H9 (cell line): Measurements from ENCODE around the gene PLA2G12B. TPM values are rescaled to one million over a fixed set of nuclear protein-coding genes. Genes with fewer than 3 reads are reported as not detected.

Experiments
- DNase-seq: peaks from one replicate; pipeline ENCODE4 v3.0.0-alpha.2; 2017
- H2AFZ ChIP-seq: one replicate; pipeline ENCODE4 v1.6.1; 2013; ENCODE audit warnings: mild to moderate bottlenecking, low read length, control low read depth, moderate library complexity
- H2AK5ac ChIP-seq: 2 replicates; pipeline ENCODE4 v1.6.1; 2013; ENCODE audit warnings: low read length, control low read depth, mixed read lengths; ENCODE audit not compliant: insufficient read length
- H2BK120ac ChIP-seq: one replicate; pipeline ENCODE4 v1.6.1; 2013; ENCODE audit warnings: low read depth, mild to moderate bottlenecking, low read length, control low read depth, inconsistent platforms; ENCODE audit not compliant: poor library complexity, severe bottlenecking
- H2BK12ac ChIP-seq: 2 replicates; pipeline ENCODE4 v1.6.1; 2013; ENCODE audit warnings: low read length, control low read depth, mixed read lengths, low read depth; ENCODE audit not compliant: insufficient read length
- H2BK15ac ChIP-seq: 2 replicates; pipeline ENCODE4 v1.6.1; 2013; ENCODE audit warnings: low read depth, low read length, control low read depth
- H2BK20ac ChIP-seq: one replicate; pipeline ENCODE4 v1.6.1; 2013; ENCODE audit warnings: low read depth, mild to moderate bottlenecking, low read length, control low read depth, inconsistent platforms; ENCODE audit not compliant: poor library complexity, severe bottlenecking
- H2BK5ac ChIP-seq: 2 replicates; pipeline ENCODE4 v1.6.1; 2013; ENCODE audit warnings: low read length, control low read depth, mixed read lengths; ENCODE audit not compliant: insufficient read length
- H3K14ac ChIP-seq: 2 replicates; pipeline ENCODE4 v1.6.1; 2013; ENCODE audit warnings: low read length, control low read depth; ENCODE audit not compliant: insufficient read depth
- H3K18ac ChIP-seq: 2 replicates; pipeline ENCODE4 v1.6.1; 2013; ENCODE audit warnings: low read depth, mild to moderate bottlenecking, mixed read lengths, low read length, control low read depth; ENCODE audit not compliant: insufficient read length
- H3K23ac ChIP-seq: 2 replicates; pipeline ENCODE4 v1.6.1; 2013; ENCODE audit warnings: low read length, control low read depth, mixed read lengths, low read depth; ENCODE audit not compliant: insufficient read length
- H3K23me2 ChIP-seq: 2 replicates; pipeline ENCODE4 v1.6.1; 2013; ENCODE audit warnings: low read depth, mild to moderate bottlenecking, mixed read lengths, low read length, control low read depth; ENCODE audit not compliant: insufficient read length, poor library complexity, severe bottlenecking
- H3K27ac ChIP-seq: 2 replicates; pipeline ENCODE4 v1.5.1; 2013; ENCODE audit warnings: low read length, control low read depth, mixed read lengths, low read depth; ENCODE audit not compliant: insufficient read length
- H3K27me3 ChIP-seq: 2 replicates; pipeline ENCODE4 v1.6.1; 2013; ENCODE audit warnings: low read length, control low read depth, inconsistent platforms; ENCODE audit not compliant: insufficient read depth
- H3K4ac ChIP-seq: 2 replicates; pipeline ENCODE4 v1.6.1; 2013; ENCODE audit warnings: low read depth, mild to moderate bottlenecking, control low read depth, inconsistent platforms, low read length, moderate library complexity
- H3K4me1 ChIP-seq: 2 replicates; pipeline ENCODE4 v1.6.1; 2013; ENCODE audit warnings: low read length, control low read depth, inconsistent platforms; ENCODE audit not compliant: insufficient read depth
- H3K4me2 ChIP-seq: 2 replicates; pipeline ENCODE4 v1.6.1; 2013; ENCODE audit warnings: low read length, control low read depth, mixed read lengths; ENCODE audit not compliant: insufficient read length, insufficient read depth
- H3K56ac ChIP-seq: 2 replicates; pipeline ENCODE4 v1.6.1; 2013; ENCODE audit warnings: low read depth, mild to moderate bottlenecking, mixed read lengths, low read length, control low read depth; ENCODE audit not compliant: insufficient read length
- H3K79me1 ChIP-seq: 2 replicates; pipeline ENCODE4 v1.6.1; 2013; ENCODE audit warnings: low read depth, mild to moderate bottlenecking, moderate library complexity, low read length, control low read depth, inconsistent platforms; ENCODE audit not compliant: insufficient read depth, poor library complexity, severe bottlenecking
- H3K79me2 ChIP-seq: 2 replicates; pipeline ENCODE4 v1.6.1; 2013; ENCODE audit warnings: low read length, control low read depth, inconsistent platforms; ENCODE audit not compliant: insufficient read depth
- H3K9ac ChIP-seq: 2 replicates; pipeline ENCODE4 v1.6.1; 2013; ENCODE audit warnings: low read length, control low read depth, mixed read lengths; ENCODE audit not compliant: insufficient read length; ENCODE audit errors: extremely low read depth
- H3K9me3 ChIP-seq: one replicate; pipeline ENCODE4 v1.6.1; 2013; ENCODE audit warnings: low read depth, low read length, inconsistent platforms; ENCODE audit not compliant: control insufficient read depth
- H3T11ph ChIP-seq: one replicate; pipeline ENCODE4 v1.6.1; 2013; ENCODE audit warnings: mild to moderate bottlenecking, low read length, control low read depth, inconsistent platforms
- H4K20me1 ChIP-seq: one replicate; pipeline ENCODE4 v1.6.1; 2013; ENCODE audit not compliant: control insufficient read depth, insufficient read length, insufficient read depth
- H4K5ac ChIP-seq: 2 replicates; pipeline ENCODE4 v1.6.1; 2013; ENCODE audit warnings: low read depth, mild to moderate bottlenecking, mixed read lengths, low read length, control low read depth; ENCODE audit not compliant: insufficient read length
- H4K8ac ChIP-seq: replicated peaks from 2 replicates; pipeline ENCODE4 v1.6.1; 2013; ENCODE audit warnings: low read length, control low read depth, mixed read lengths, low read depth; ENCODE audit not compliant: insufficient read length
- H4K91ac ChIP-seq: 2 replicates; pipeline ENCODE4 v1.6.1; 2013; ENCODE audit warnings: low read depth, mild to moderate bottlenecking, moderate library complexity, mixed read lengths, low read length, control low read depth; ENCODE audit not compliant: insufficient read length
- H3K27ac Mint-ChIP-seq, 3 experiments: 2 replicates in 2 of 3; 3 replicates in 1 of 3; pipeline ENCODE4 v1.8.0; 2020 to 2021; ENCODE audit warnings: mixed read lengths in 3 of 3, mild to moderate bottlenecking in 1 of 3, moderate library complexity in 1 of 3
- H3K27me3 Mint-ChIP-seq: 2 replicates; pipeline ENCODE4 v1.8.0; 2021; ENCODE audit warnings: low read depth, mild to moderate bottlenecking, moderate library complexity, mixed read lengths
- H3K36me3 Mint-ChIP-seq, 3 experiments: 2 replicates in 2 of 3; 3 replicates in 1 of 3; pipeline ENCODE4 v1.8.0; 2020 to 2021; ENCODE audit warnings: low read depth in 3 of 3, mixed read lengths in 3 of 3; ENCODE audit not compliant: insufficient read depth in 1 of 3
- H3K4me1 Mint-ChIP-seq, 2 experiments: 2 replicates each; pipeline ENCODE4 v1.8.0; 2020; ENCODE audit warnings: mixed read lengths in 2 of 2
- H3K4me3 Mint-ChIP-seq, 2 experiments: 2 replicates in 1 of 2; 3 replicates in 1 of 2; pipeline ENCODE4 v1.8.0; 2020 to 2021; ENCODE audit warnings: mild to moderate bottlenecking in 2 of 2, mixed read lengths in 2 of 2, moderate library complexity in 1 of 2
- H3K9me3 Mint-ChIP-seq, 2 experiments: 2 replicates in 1 of 2; 3 replicates in 1 of 2; pipeline ENCODE4 v1.8.0; 2020; ENCODE audit warnings: mild to moderate bottlenecking in 2 of 2, mixed read lengths in 2 of 2, moderate library complexity in 1 of 2
- WGBS: extraction: QIAGEN DNeasy Blood & Tissue Kit; methylation state at CpG from one replicate; pipeline ENCODE4 v1.1.7; 2013; ENCODE audit warnings: missing lambda C conversion rate, low lambda C conversion rate, mixed read lengths; ENCODE audit not compliant: insufficient read length; ENCODE audit errors: extremely low coverage; 5-methylcytosine and 5-hydroxymethylcytosine counted together
- total RNA-seq: library from RNA; stranded (reverse); gene quantifications from 2 replicates; pipeline ENCODE4 v1.2.1, GENCODE V29; 2021
- TF ChIP-seq, protein P1 (sequence below): fragments of 200-600 bp; sonication (generic); conservative IDR thresholded peaks from 3 replicates; pipeline ENCODE4 v1.8.0; 2021; ENCODE audit warnings: antibody characterized with exemption, mild to moderate bottlenecking

PLA2G12B gene
- total RNA-seq, 1 experiment from 2014 or later = not detected

DNA sequence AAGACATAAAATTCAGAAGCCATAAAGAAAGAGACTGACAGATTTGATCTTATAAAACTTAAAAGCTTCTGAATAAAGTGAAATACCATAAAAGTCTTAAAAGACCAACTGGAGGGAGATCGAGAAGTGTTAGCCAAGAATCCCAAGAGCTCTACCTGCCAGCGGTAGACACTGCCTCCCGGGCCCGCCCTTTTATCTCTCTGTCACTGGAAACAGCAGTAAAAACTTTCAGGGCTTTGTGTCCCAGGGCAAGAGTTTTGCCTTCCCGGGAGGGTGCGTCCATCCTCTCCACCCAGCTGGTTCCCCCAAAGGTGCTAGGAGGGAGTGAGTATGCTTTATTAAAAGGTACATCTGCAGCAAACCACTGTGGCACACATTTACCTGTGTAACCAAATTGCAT, 5.8 kb downstream of the PLA2G12B start:
- H3K23me2 ChIP-seq = no peaks in the 10 kb centered on the region
- H3K27ac Mint-ChIP-seq = peak overlapping the region in 1 of 3 experiments; percentile 58; a peak in 1 of 7 replicates
- no peak overlapping the region for H4K91ac ChIP-seq
- no peaks in the 10 kb centered on the region for H3K36me3 Mint-ChIP-seq
- H4K20me1 ChIP-seq = no peaks in the 10 kb centered on the region
- no peak overlapping the region for H2BK20ac ChIP-seq
- H2AK5ac ChIP-seq = no peak overlapping the region
- H3K27me3 ChIP-seq = no peaks in the 10 kb centered on the region; the same call in 1 of the 2 replicates
- H3K18ac ChIP-seq = no peak overlapping the region
- H3K79me2 ChIP-seq = no peaks in the 10 kb centered on the region
- H3K56ac ChIP-seq = no peak overlapping the region
- no CpG with 5 or more reads among the region's 6 CpGs for WGBS
- no peak overlapping the region for H2BK5ac ChIP-seq
- H3K27ac ChIP-seq = no peak overlapping the region
- no peak overlapping the region for H3K4me2 ChIP-seq
- no peak overlapping the region for H3K9ac ChIP-seq
- no peak overlapping the region for H3K23ac ChIP-seq
- H3K9me3 ChIP-seq = no peaks in the 10 kb centered on the region
- H3K4ac ChIP-seq = no peak overlapping the region
- no peak overlapping the region for H2BK15ac ChIP-seq
- H3K14ac ChIP-seq = no peak overlapping the region
- no peak for DNase-seq
- H3K4me1 ChIP-seq = no peaks in the 10 kb centered on the region; the same call in 1 of the 2 replicates
- H3K4me1 Mint-ChIP-seq = peaks cover 19 to 32% of the 10 kb centered on the region in 2 experiments
- no peaks in the 10 kb centered on the region for H3K27me3 Mint-ChIP-seq
- H3K79me1 ChIP-seq = no peaks in the 10 kb centered on the region
- H3K9me3 Mint-ChIP-seq = no peaks in the 10 kb centered on the region
- no peak overlapping the region for H3T11ph ChIP-seq
- H2AFZ ChIP-seq = no peak overlapping the region
- no peak overlapping the region for H2BK12ac ChIP-seq
- H4K8ac ChIP-seq = no peak overlapping the region
- no peak overlapping the region for H2BK120ac ChIP-seq
- no peak overlapping the region for H4K5ac ChIP-seq
- TF ChIP-seq, protein P1, sequence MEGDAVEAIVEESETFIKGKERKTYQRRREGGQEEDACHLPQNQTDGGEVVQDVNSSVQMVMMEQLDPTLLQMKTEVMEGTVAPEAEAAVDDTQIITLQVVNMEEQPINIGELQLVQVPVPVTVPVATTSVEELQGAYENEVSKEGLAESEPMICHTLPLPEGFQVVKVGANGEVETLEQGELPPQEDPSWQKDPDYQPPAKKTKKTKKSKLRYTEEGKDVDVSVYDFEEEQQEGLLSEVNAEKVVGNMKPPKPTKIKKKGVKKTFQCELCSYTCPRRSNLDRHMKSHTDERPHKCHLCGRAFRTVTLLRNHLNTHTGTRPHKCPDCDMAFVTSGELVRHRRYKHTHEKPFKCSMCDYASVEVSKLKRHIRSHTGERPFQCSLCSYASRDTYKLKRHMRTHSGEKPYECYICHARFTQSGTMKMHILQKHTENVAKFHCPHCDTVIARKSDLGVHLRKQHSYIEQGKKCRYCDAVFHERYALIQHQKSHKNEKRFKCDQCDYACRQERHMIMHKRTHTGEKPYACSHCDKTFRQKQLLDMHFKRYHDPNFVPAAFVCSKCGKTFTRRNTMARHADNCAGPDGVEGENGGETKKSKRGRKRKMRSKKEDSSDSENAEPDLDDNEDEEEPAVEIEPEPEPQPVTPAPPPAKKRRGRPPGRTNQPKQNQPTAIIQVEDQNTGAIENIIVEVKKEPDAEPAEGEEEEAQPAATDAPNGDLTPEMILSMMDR = no peak
- no peak overlapping the region for H3K4me3 Mint-ChIP-seq
